Transverse colon (tissue), 4 donors: ENCODE measurements around the gene SMARCD3. TPM values are rescaled to one million over a fixed set of nuclear protein-coding genes. Genes with fewer than 3 reads are reported as not detected.

Experiments
- DNase-seq: peaks from one replicate; pipeline ENCODE4 v3.0.0-alpha.2; 2019
- H3K27ac ChIP-seq, 4 donors: fragments of 200-600 bp; sonication (generic); 2 replicates each; pipeline ENCODE4 v1.5.1; 2016 to 2018; ENCODE audit warnings: inconsistent platforms in 4 of 4
- H3K27me3 ChIP-seq: fragments of 200-600 bp; sonication (generic); 2 replicates; pipeline ENCODE4 v1.5.1; 2017; ENCODE audit warnings: inconsistent platforms
- H3K36me3 ChIP-seq, 4 donors: fragments of 200-600 bp; sonication (generic); 2 replicates each; pipeline ENCODE4 v1.5.1; 2017 to 2019; ENCODE audit warnings: inconsistent platforms in 4 of 4
- H3K4me1 ChIP-seq, 4 donors: fragments of 200-600 bp; sonication (generic); 2 replicates each; pipeline ENCODE4 v1.5.1; 2017 to 2020; ENCODE audit warnings: inconsistent platforms in 4 of 4
- H3K4me3 ChIP-seq, 4 donors: fragments of 200-600 bp; sonication (generic); 1 replicate in 1 of 4; 2 replicates in 3 of 4; pipeline versions ENCODE4 v1.5.1 to v1.6.1; 2017 to 2019; ENCODE audit warnings: inconsistent platforms in 4 of 4
- H3K9me3 ChIP-seq, 2 donors: fragments of 200-600 bp; sonication (generic); 2 replicates each; pipeline ENCODE4 v1.5.1; 2017 to 2019; ENCODE audit warnings: inconsistent platforms in 2 of 2
- EP300 ChIP-seq: sonication (generic); formaldehyde crosslinking; IDR thresholded peaks from one replicate; pipeline ENCODE4 v1.6.1; 2017; ENCODE audit warnings: antibody characterized with exemption, low read depth
- POLR2A ChIP-seq: fragments of 450-650 bp; IDR thresholded peaks from one replicate; pipeline ENCODE4 v1.6.1; 2016; ENCODE audit warnings: antibody characterized with exemption, mild to moderate bottlenecking, moderate library complexity
- POLR2AphosphoS5 ChIP-seq, 3 donors: sonication (generic); formaldehyde crosslinking; IDR thresholded peaks; one replicate each; pipeline ENCODE4 v1.6.1; 2016; ENCODE audit warnings: antibody characterized with exemption in 3 of 3
- WGBS, 2 donors: methylation state at CpG; one replicate each; pipeline ENCODE4 v1.1.5; 2018; ENCODE audit warnings: low coverage in 1 of 2; 5-methylcytosine and 5-hydroxymethylcytosine counted together
- in situ Hi-C, 4 donors: fragments of 200-750 bp; cut with MboI; loops; one replicate each; pipeline versions ENCODE4 v1.15.0 to v1.15.1; 2017; ENCODE audit warnings: low sequenced_read_pairs in 3 of 4, low pct_ligation_motif_present in 1 of 4, low pct_unique_long_range_greater_than_20kb in 1 of 4
- intact Hi-C: fragments of 100-400 bp; cut with DNase I; formaldehyde crosslinking; loops from one replicate; pipeline ENCODE4 v1.15.1; 2023; ENCODE audit warnings: low total_unique reads
- total RNA-seq, 4 donors: library from RNA; depleted of rRNA; stranded (reverse); fragments of >200 nt; gene quantifications; one replicate each; pipeline ENCODE4 v1.1.0, GENCODE V29; 2016
- TF ChIP-seq, protein P1 (sequence below), 5 experiments: fragments of 200-600 bp in 3 of 5; fragments of 450-650 bp in 2 of 5; sonication (generic) in 3 of 5; IDR thresholded peaks; 1 replicate in 2 of 5; 2 replicates in 3 of 5; pipeline ENCODE4 v1.5.1; 2016 to 2017; ENCODE audit warnings: antibody characterized with exemption in 5 of 5, inconsistent platforms in 3 of 5, mild to moderate bottlenecking in 2 of 5, moderate library complexity in 1 of 5

SMARCD3 gene
- total RNA-seq, 4 donors from 2014 or later: 6.6 to 19.1 (median 9.9) TPM

DNA sequence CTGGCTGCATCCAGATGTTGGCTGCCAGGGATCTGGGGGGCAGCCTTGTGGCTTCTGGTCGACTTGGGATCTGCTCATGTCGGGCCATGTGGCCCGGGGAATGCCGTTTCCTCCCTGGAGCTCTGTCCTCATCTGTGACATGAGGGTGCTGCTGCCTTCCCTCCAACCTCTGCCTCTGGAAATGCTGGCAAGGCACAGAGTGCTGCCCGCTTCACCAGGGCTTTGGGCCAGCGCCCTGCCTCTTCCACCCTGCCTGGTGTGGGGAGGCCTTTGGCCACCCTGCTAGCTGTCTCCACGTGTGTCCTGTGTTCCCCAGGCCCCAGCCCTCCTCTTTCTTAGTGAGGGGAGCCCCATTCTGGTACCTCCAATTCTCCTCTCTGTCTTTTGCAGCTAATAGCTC is 5.8 kb upstream of the SMARCD3 start:
- H3K4me1 ChIP-seq: peaks cover 14 to 37% (median 21%) of the 10 kb centered on the region in 4 donors
- no peak overlapping the region for H3K4me3 ChIP-seq
- intact Hi-C loops: no loop called here
- H3K27ac ChIP-seq: no peak overlapping the region
- WGBS, 2 donors: 74% methylated on average over 6 of the region's 7 CpGs; no CpG with 5 or more reads in 1 of the 2 donors
- H3K27me3 ChIP-seq: peaks cover 72% of the 10 kb centered on the region
- TF ChIP-seq EP300: no peak
- TF ChIP-seq, protein P1, sequence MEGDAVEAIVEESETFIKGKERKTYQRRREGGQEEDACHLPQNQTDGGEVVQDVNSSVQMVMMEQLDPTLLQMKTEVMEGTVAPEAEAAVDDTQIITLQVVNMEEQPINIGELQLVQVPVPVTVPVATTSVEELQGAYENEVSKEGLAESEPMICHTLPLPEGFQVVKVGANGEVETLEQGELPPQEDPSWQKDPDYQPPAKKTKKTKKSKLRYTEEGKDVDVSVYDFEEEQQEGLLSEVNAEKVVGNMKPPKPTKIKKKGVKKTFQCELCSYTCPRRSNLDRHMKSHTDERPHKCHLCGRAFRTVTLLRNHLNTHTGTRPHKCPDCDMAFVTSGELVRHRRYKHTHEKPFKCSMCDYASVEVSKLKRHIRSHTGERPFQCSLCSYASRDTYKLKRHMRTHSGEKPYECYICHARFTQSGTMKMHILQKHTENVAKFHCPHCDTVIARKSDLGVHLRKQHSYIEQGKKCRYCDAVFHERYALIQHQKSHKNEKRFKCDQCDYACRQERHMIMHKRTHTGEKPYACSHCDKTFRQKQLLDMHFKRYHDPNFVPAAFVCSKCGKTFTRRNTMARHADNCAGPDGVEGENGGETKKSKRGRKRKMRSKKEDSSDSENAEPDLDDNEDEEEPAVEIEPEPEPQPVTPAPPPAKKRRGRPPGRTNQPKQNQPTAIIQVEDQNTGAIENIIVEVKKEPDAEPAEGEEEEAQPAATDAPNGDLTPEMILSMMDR (IDR thresholded peaks at IDR 0.05): no peak
- no peak for TF ChIP-seq POLR2A
- no peak for TF ChIP-seq POLR2AphosphoS5 (IDR thresholded peaks at IDR 0.05)
- in situ Hi-C loops: no loop called here
- H3K36me3 ChIP-seq: no peaks in the 10 kb centered on the region
- DNase-seq: no peak
- no peaks in the 10 kb centered on the region for H3K9me3 ChIP-seq

DNA sequence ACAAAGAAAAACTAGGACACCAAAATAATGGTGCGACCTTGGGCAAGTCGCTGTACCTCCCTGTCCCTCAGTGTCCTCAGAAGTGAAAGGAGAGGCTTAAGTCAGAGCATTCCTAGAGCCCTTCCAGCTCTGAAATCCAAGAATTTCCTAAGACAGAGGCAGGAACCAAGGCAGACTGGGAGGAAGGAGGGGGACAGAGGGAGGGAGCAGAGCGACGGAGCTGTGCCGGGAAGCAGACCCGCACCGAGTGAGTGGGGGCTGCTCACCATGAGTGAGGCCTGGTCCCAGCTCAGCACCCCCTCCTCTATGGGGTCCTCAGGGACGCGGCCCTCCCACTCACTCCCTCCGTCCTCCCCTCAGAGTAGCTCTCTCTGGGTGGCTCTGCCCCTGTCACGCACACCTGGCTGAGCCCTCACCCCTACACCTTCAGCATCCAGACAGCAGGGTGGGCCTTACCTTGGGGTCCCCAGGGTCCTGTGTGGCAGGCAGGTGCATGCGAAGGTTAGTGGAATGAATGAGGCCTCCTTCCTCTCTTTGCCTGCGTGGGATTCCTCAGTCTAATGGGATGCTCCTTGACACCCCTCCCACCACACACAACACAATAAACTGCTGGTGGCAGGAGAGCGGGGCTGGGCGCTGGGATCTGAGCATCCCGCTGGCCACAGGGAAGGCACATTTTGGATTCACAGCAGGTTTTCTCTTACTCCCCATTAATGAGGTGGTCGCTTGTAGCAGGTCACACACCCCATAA is 4.6 kb upstream of the SMARCD3 start:
- TF ChIP-seq EP300 (no peak), POLR2A (no peak), POLR2AphosphoS5 (IDR thresholded peaks at IDR 0.05) (no peak)
- TF ChIP-seq, protein P1 (IDR thresholded peaks at IDR 0.05): no peak
- intact Hi-C loops (no loop called here), in situ Hi-C loops (no loop called here)
- H3K4me3 ChIP-seq: no peak overlapping the region
- H3K36me3 ChIP-seq: no peaks in the 10 kb centered on the region
- 35 to 71% methylated on average over 7 to 17 of the region's 17 CpGs for WGBS, 2 donors
- H3K27me3 ChIP-seq: peaks cover 75% of the 10 kb centered on the region
- H3K9me3 ChIP-seq: no peaks in the 10 kb centered on the region
- H3K27ac ChIP-seq: peak overlapping the region; percentile 85 to 96 (median 90)
- H3K4me1 ChIP-seq: peaks cover 15 to 44% (median 30%) of the 10 kb centered on the region in 4 donors
- DNase-seq: no peak

- peaks cover 15 to 51% (median 36%) of the 10 kb centered on the region in 4 donors for H3K4me1 ChIP-seq
- intact Hi-C loops (no loop called here), in situ Hi-C loops (no loop called here)
- H3K27me3 ChIP-seq: peaks cover 75% of the 10 kb centered on the region
- WGBS, 2 donors: 35% methylated on average over 9 of the region's 9 CpGs; no CpG with 5 or more reads in 1 of the 2 donors
- DNase-seq: no peak
- no peaks in the 10 kb centered on the region for H3K36me3 ChIP-seq
- peak overlapping the region; percentile 85 to 96 (median 90) for H3K27ac ChIP-seq
- H3K9me3 ChIP-seq: no peaks in the 10 kb centered on the region
- TF ChIP-seq POLR2AphosphoS5 (IDR thresholded peaks at IDR 0.05) (no peak), POLR2A (no peak)
- TF ChIP-seq, protein P1 (IDR thresholded peaks at IDR 0.05): no peak
- peak overlapping the region in 3 of 4 donors; percentile 39 to 64 (median 41) for H3K4me3 ChIP-seq
Measured at GRCh38 chr7:151252561-151252835, 4.0 kb upstream of the SMARCD3 start.

- DNase-seq: peak; percentile 54
- intact Hi-C loops (no loop called here), in situ Hi-C loops (no loop called here)
- H3K4me1 ChIP-seq: peaks cover 18 to 56% (median 41%) of the 10 kb centered on the region in 4 donors
- peak overlapping the region; percentile 39 to 64 (median 52) for H3K4me3 ChIP-seq
- no peaks in the 10 kb centered on the region for H3K9me3 ChIP-seq
- 0 to 8% methylated on average over 4 to 28 of the region's 79 CpGs for WGBS, 2 donors
- H3K36me3 ChIP-seq: no peaks in the 10 kb centered on the region
- peak overlapping the region; percentile 85 to 96 (median 90) for H3K27ac ChIP-seq
- H3K27me3 ChIP-seq: peaks cover 81% of the 10 kb centered on the region
- TF ChIP-seq POLR2A (no peak), EP300 (no peak), POLR2AphosphoS5 (IDR thresholded peaks at IDR 0.05) (no peak)
- TF ChIP-seq, protein P1 (IDR thresholded peaks at IDR 0.05): no peak
Measured at GRCh38 chr7:151251689-151252560, 3.4 kb upstream of the SMARCD3 start.
